Heart left ventricle (tissue), 13 donors: Measurements from ENCODE around the gene CCDC154.

Source experiments
- CTCF ChIP-seq, 12 donors: fragments of 200-600 bp; sonication (generic) in 4 of 12; IDR thresholded peaks; one replicate each; pipeline versions ENCODE4 v1.5.0 to v1.8.0; 2018 to 2022; ENCODE audit warnings: antibody characterized with exemption in 12 of 12, mild to moderate bottlenecking in 5 of 12
- POLR2A ChIP-seq, 2 donors: fragments of 450-650 bp; IDR thresholded peaks; one replicate each; pipeline ENCODE4 v1.6.1; 2017; ENCODE audit warnings: antibody characterized with exemption in 2 of 2, mild to moderate bottlenecking in 2 of 2, moderate library complexity in 2 of 2
- donor health status: ischemic (EF 13 %, LVEDD 7.1; RV severe dilation, severe dysfunction).
- donor health status: DM: no; HTN: yes; CAD: no.
- donor health status: DM: no; HTN: no; CAD: no.
- donor health status: ischemic (EF 25% LVEDD 6.9; RV normal size, moderate dysfunction).
- donor health status: ischemic (EF 25% LVEDD 5.7; RV mildly dilated, moderate dysfunction).
- donor health status: ischemic (EF 35%, LVEDD 5.7; RV mildly dilated, moderate dysfunction).
- donor health status: nonischemic (EF 11% LVEDD 7.7; RV severe dilation, severe dysfunction).
- donor health status: DM: yes; HTN: yes; CAD: no.
- donor health status: PGD.
- donor health status: ischemic (EF 29% LVEDD 5.4; RV normal size, mild dysfunction).
- donor health status: nonischemic (EF 23%, LVEDD 6.1; RV moderate dilation, normal function).

- TF ChIP-seq CTCF (IDR thresholded peaks at IDR 0.05) (no peak), POLR2A (IDR thresholded peaks at IDR 0.05) (no peak)
These were observed 43.1 kb downstream of the CCDC154 start for GRCh38 chr16:1401061-1401757.
